Astrocyte of the cerebellum (primary cell): ENCODE results near the gene DYNC1H1.

Experiments used
- DNase-seq: peaks from one replicate; pipeline ENCODE4 v3.0.0-alpha.2; 2011; ENCODE audit warnings: low read depth
- H3K4me3 ChIP-seq: 2 replicates; pipeline ENCODE4 v1.5.1; 2011; ENCODE audit warnings: mild to moderate bottlenecking, low read depth, low read length, moderate library complexity
- in situ Hi-C: cut with HindIII; loops from 2 replicates; pipeline ENCODE4 v1.10.0; 2017; ENCODE audit warnings: low sequenced_read_pairs
- TF ChIP-seq, protein P1 (sequence below): IDR thresholded peaks from 2 replicates; pipeline ENCODE4 v1.5.1; 2012; ENCODE audit warnings: low read length, low read depth, moderate library complexity, mild to moderate bottlenecking; ENCODE audit errors: missing control alignments

DYNC1H1 gene

DNA sequence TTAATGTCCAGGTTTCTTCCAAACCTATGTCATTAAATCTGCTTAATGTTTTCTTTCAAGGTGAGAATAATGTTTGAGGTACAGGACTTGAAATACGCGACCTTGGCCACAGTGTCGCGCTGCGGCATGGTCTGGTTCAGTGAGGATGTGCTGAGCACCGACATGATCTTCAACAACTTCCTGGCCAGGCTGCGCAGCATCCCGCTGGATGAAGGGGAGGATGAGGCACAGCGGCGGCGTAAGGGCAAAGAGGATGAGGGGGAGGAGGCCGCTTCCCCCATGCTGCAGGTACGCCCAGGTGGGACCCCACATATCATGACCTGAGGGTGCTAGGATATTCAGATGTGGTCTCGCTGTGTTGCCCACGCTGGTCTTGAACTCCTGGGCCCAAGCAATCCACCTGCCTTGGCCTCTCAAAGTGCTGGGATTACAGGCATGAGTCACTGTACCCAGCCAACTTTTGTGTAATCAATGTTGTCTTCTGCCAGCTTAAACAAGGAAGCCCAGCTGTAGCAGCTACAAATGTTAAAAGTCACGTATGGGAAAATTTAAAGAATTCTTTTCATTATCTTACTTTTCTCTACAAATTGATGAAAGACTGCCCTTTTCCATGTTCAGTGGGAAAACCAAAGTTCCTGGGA lies 50.8 kb downstream of the DYNC1H1 start:
- in situ Hi-C loops, result loop anchor here (5.0 kb wide), 1 partner anchor 38 kb away; no protein-coding TSS in a partner anchor
- no peak overlapping the region for H3K4me3 ChIP-seq
- no peak for DNase-seq
- TF ChIP-seq, protein P1, sequence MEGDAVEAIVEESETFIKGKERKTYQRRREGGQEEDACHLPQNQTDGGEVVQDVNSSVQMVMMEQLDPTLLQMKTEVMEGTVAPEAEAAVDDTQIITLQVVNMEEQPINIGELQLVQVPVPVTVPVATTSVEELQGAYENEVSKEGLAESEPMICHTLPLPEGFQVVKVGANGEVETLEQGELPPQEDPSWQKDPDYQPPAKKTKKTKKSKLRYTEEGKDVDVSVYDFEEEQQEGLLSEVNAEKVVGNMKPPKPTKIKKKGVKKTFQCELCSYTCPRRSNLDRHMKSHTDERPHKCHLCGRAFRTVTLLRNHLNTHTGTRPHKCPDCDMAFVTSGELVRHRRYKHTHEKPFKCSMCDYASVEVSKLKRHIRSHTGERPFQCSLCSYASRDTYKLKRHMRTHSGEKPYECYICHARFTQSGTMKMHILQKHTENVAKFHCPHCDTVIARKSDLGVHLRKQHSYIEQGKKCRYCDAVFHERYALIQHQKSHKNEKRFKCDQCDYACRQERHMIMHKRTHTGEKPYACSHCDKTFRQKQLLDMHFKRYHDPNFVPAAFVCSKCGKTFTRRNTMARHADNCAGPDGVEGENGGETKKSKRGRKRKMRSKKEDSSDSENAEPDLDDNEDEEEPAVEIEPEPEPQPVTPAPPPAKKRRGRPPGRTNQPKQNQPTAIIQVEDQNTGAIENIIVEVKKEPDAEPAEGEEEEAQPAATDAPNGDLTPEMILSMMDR, result no peak

DNA sequence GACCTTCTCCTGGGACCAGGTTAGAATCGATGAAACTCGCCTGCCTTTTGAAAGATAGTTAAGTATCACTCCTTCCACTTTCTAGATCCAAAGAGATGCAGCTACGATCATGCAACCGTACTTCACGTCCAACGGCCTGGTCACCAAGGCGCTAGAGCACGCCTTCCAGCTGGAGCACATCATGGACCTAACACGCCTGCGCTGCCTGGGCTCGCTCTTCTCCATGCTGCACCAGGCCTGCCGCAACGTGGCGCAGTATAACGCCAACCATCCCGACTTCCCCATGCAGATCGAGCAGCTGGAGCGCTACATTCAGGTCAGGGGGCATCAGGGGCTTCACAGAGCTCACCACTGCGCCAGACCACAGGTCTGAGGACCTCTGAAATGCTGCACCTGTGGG lies 51.4 kb downstream of the DYNC1H1 start:
- TF ChIP-seq, protein P1, result no peak
- in situ Hi-C loops, result loop anchor here (5.0 kb wide), 1 partner anchor 38 kb away; no protein-coding TSS in a partner anchor
- no peak overlapping the region for H3K4me3 ChIP-seq
- no peak for DNase-seq

DNA sequence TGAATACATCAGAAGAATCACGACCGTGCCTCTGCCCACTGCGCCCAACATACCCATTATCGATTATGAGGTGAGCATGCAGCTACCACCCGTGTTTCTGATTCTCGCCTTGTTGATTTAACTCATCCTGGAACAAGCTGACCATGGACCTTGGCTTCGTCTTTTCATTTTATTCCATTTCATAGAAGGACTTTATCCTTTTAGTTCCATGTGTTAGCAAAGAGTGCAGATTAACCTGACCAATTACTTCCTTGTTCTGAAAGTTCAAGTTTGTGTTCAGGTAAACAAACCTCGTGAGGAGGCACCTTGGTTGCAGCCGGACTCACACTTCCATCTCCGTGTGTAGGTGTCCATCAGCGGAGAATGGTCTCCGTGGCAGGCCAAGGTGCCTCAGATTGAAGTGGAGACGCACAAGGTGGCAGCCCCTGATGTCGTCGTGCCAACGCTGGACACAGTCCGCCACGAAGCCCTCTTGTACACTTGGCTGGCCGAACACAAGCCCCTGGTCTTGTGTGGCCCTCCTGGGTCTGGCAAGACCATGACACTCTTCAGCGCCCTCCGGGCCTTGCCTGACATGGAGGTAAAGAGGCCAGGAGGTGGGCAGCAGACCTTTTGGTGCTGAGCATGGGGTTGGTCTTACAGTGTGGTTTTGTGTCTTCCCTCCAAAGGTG lies 52.2 kb downstream of the DYNC1H1 start:
- H3K4me3 ChIP-seq, result no peak overlapping the region
- no peak for DNase-seq
- in situ Hi-C loops, result loop anchor here (5.0 kb wide), 1 partner anchor 39 kb away; no protein-coding TSS in a partner anchor
- TF ChIP-seq, protein P1, result no peak

DNA sequence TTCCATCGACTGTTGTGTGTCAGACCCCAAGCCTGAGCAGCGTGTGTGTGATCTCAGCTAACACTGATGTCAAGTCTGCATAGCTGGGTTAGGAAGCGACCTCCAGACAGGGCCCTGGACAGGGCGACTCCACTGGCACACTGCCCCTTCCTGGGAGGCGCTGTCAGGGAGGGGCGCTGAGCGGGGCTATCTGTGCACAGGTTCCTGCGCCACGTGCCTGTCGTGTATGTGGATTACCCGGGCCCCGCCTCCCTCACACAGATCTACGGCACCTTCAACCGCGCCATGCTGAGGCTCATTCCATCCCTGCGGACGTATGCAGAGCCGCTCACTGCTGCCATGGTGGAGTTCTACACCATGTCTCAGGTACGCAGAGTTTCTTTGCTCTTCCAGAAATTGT lies 53.9 kb downstream of the DYNC1H1 start:
- in situ Hi-C loops, result loop anchor here (5.0 kb wide), 1 partner anchor 41 kb away; no protein-coding TSS in a partner anchor
- TF ChIP-seq, protein P1, result no peak
- H3K4me3 ChIP-seq, result no peak overlapping the region
- no peak for DNase-seq

DNA sequence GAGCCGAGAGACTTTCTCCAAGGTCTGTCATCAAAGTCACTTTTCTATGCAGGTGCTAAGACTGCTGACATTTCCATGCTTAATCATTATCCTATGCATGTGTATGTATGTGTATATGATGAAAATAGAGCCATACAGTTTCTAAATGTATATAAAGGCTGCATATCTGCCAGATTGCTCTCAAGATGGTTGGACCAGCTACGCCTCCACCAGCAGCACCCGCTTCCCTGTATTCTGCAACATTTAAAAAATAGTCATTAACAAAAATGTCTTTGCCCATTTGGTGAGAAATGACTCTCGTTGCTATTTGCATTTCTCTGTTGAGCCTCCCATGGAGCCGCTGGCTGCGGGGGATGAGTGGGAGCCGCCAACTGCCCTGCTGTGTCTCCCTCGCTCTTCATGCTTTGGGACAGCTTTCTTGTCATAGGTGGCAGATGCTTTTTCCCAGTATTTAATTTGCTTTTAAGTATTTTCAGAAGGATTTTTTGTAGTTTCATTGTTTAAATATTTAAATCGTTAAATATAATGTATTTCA lies 54.7 kb downstream of the DYNC1H1 start:
- no peak overlapping the region for H3K4me3 ChIP-seq
- DNase-seq, result no peak
- in situ Hi-C loops, result loop anchor here (5.0 kb wide), 1 partner anchor 42 kb away; no protein-coding TSS in a partner anchor
- TF ChIP-seq, protein P1, result no peak

DNA sequence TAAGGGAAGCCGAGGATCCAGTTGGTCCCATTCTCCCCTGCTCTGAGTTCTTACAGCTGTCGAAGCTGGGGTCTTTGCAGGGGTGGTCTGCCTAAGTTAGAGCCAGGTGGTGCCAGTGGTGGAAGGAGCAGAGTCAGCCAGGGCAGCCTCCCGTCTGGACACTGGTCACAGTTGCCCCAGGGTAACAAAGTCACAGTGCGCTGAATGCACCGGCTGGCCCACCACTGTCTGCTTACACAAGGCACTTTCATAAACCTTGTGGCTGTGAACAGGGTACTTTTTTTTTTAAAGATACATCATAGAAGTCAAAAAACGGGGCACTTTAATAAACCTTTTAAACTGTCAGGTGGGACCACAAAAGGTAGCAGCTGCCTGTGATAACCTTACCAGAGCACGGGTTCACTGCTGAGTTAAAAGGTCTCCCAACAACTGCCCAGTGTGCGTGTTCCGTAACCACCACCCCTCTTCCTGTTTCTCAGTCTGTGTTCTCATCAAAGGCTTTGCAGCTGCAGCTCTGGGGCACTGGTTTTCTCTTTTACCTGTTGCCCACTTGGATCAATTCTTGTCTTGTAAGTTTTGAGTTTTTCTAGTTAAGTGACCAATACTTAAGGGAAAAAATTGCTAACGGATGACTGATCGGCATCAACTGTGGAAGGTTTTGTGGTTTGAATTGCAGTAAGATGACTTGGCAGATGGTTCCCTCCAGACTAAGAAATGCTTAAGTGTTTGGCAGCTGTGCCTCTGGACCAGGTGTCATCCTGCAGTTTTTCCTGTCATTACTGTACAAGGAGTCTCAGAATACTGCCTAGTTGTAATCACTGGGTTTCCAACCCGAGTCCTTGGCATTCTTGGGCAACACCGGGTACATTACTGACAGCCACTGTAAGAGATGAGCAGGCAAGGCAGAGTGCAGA lies 55.9 kb downstream of the DYNC1H1 start:
- in situ Hi-C loops, result no loop called here
- DNase-seq, result peak; percentile 86
- no peak overlapping the region for H3K4me3 ChIP-seq
- TF ChIP-seq, protein P1, result no peak
